WTC11 (cell line): ENCODE measurements around the gene KIAA0753. TPM values are rescaled to one million over a fixed set of nuclear protein-coding genes. Genes with fewer than 3 reads are reported as not detected.

Source experiments
- ATAC-seq: fragments of 200-7000 bp; cut with Tn5 transposase; 2 replicates; pipeline ENCODE4 v1.10.0; 2021; ENCODE audit warnings: mild to moderate bottlenecking, moderate library complexity
- CTCF ChIA-PET: fragments of 300-600 bp; sonication (Branson Sonifier 250); formaldehyde crosslinking; loops from one replicate; lab custom pipeline; 2021; ENCODE audit warnings: antibody characterized with exemption; lab: Charles Lee
- POLR2A ChIA-PET: fragments of 350-600 bp; sonication (Branson Sonifier 250); formaldehyde crosslinking; loops from one replicate; lab custom pipeline; 2021; ENCODE audit warnings: antibody characterized with exemption; lab: Charles Lee
- DNase-seq: peaks from one replicate; pipeline ENCODE4 v3.0.0; 2021; ENCODE audit warnings: low spot score
- H3K27ac Mint-ChIP-seq: 2 replicates; pipeline ENCODE4 v1.8.0; 2021; ENCODE audit warnings: mixed read lengths
- H3K27me3 Mint-ChIP-seq: 2 replicates; pipeline ENCODE4 v1.8.0; 2021; ENCODE audit warnings: low read depth, mild to moderate bottlenecking, moderate library complexity, mixed read lengths
- H3K36me3 Mint-ChIP-seq: 2 replicates; pipeline ENCODE4 v1.8.0; 2021; ENCODE audit warnings: mixed read lengths
- H3K4me1 Mint-ChIP-seq: 2 replicates; pipeline ENCODE4 v1.8.0; 2022; ENCODE audit warnings: mixed read lengths
- H3K4me3 Mint-ChIP-seq: 2 replicates; pipeline ENCODE4 v1.8.0; 2021; ENCODE audit warnings: mild to moderate bottlenecking, moderate library complexity, mixed read lengths
- H3K9me3 Mint-ChIP-seq: 2 replicates; pipeline ENCODE4 v1.8.0; 2021; ENCODE audit warnings: mixed read lengths
- AFF4 ChIP-seq: sonication (generic); formaldehyde crosslinking; IDR thresholded peaks from 2 replicates; pipeline ENCODE4 v1.8.1; 2023; ENCODE audit warnings: mild to moderate bottlenecking, missing genetic modification reagents, borderline replicate concordance
- ATF3 ChIP-seq: sonication (generic); formaldehyde crosslinking; conservative IDR thresholded peaks from 2 replicates; pipeline ENCODE4 v1.8.1; 2022; ENCODE audit warnings: mild to moderate bottlenecking, missing genetic modification reagents
- ATF6 ChIP-seq: sonication (generic); formaldehyde crosslinking; IDR thresholded peaks from 2 replicates; pipeline ENCODE4 v1.8.1; 2023; ENCODE audit warnings: mild to moderate bottlenecking, missing genetic modification reagents
- E2F5 ChIP-seq: sonication (generic); formaldehyde crosslinking; IDR thresholded peaks from 2 replicates; pipeline ENCODE4 v1.8.1; 2022; ENCODE audit warnings: mild to moderate bottlenecking, moderate library complexity, missing genetic modification reagents
- ESRRA ChIP-seq: sonication (generic); formaldehyde crosslinking; IDR thresholded peaks from 2 replicates; pipeline ENCODE4 v1.8.1; 2022; ENCODE audit warnings: mild to moderate bottlenecking, missing genetic modification reagents, borderline replicate concordance
- ETV6 ChIP-seq: sonication (generic); formaldehyde crosslinking; IDR thresholded peaks from 2 replicates; pipeline ENCODE4 v1.8.1; 2022; ENCODE audit warnings: mild to moderate bottlenecking, missing genetic modification reagents
- GABPB1 ChIP-seq: sonication (generic); formaldehyde crosslinking; IDR thresholded peaks from 2 replicates; pipeline ENCODE4 v1.8.1; 2023; ENCODE audit warnings: mild to moderate bottlenecking, missing genetic modification reagents
- GTF2I ChIP-seq: fragments of 250-450 bp; sonication (Bioruptor Pico); conservative IDR thresholded peaks from 2 replicates; pipeline ENCODE4 v1.4.0; 2021; ENCODE audit warnings: mild to moderate bottlenecking
- HMGXB4 ChIP-seq: sonication (generic); formaldehyde crosslinking; IDR thresholded peaks from 2 replicates; pipeline ENCODE4 v1.8.1; 2023; ENCODE audit warnings: mild to moderate bottlenecking, moderate library complexity, missing genetic modification reagents
- IRF1 ChIP-seq: sonication (generic); formaldehyde crosslinking; IDR thresholded peaks from 2 replicates; pipeline ENCODE4 v1.8.0; 2023; ENCODE audit warnings: missing genetic modification reagents
- MYBL2 ChIP-seq: sonication (generic); formaldehyde crosslinking; IDR thresholded peaks from 2 replicates; pipeline ENCODE4 v1.8.1; 2023; ENCODE audit warnings: mild to moderate bottlenecking, moderate library complexity, missing genetic modification reagents
- NFYB ChIP-seq: sonication (generic); formaldehyde crosslinking; conservative IDR thresholded peaks from 2 replicates; pipeline ENCODE4 v1.8.0; 2022; ENCODE audit warnings: low read depth, missing genetic modification reagents
- NR1H2 ChIP-seq: sonication (generic); formaldehyde crosslinking; IDR thresholded peaks from 2 replicates; pipeline ENCODE4 v1.9.0; 2021; ENCODE audit warnings: mild to moderate bottlenecking, moderate library complexity, missing genetic modification reagents
- SMAD4 ChIP-seq: sonication (generic); formaldehyde crosslinking; IDR thresholded peaks from 2 replicates; pipeline ENCODE4 v1.8.0; 2022; ENCODE audit warnings: mild to moderate bottlenecking, missing genetic modification reagents
- ZBTB21 ChIP-seq: sonication (generic); formaldehyde crosslinking; IDR thresholded peaks from 2 replicates; pipeline ENCODE4 v1.8.1; 2023; ENCODE audit warnings: mild to moderate bottlenecking, missing genetic modification reagents, borderline replicate concordance
- ZNF317 ChIP-seq: sonication (generic); formaldehyde crosslinking; IDR thresholded peaks from 2 replicates; pipeline ENCODE4 v1.8.1; 2023; ENCODE audit warnings: low read depth, mild to moderate bottlenecking, moderate library complexity, missing genetic modification reagents, borderline replicate concordance
- ZNF423 ChIP-seq: fragments of 250-450 bp; sonication (Bioruptor Pico); IDR thresholded peaks from 2 replicates; pipeline ENCODE4 v2.1.2; 2022; ENCODE audit warnings: mild to moderate bottlenecking, moderate library complexity
- ZNF425 ChIP-seq: fragments of 250-450 bp; sonication (Bioruptor Pico); conservative IDR thresholded peaks from 2 replicates; pipeline ENCODE4 v1.9.0; 2021; ENCODE audit warnings: mild to moderate bottlenecking
- ZNF532 ChIP-seq: fragments of 250-450 bp; sonication (Bioruptor Pico); IDR thresholded peaks from 2 replicates; pipeline ENCODE4 v1.9.0; 2021; ENCODE audit warnings: mild to moderate bottlenecking, borderline replicate concordance
- total RNA-seq: library from RNA; stranded (reverse); gene quantifications from 3 replicates; pipeline ENCODE4 v1.2.3, GENCODE V29; 2021

Gene KIAA0753
- total RNA-seq, 1 experiment from 2014 or later = 22.8 TPM

GRCh38 chr17:6603744-6604325 lies 36.7 kb downstream of the KIAA0753 start:
- H3K36me3 Mint-ChIP-seq = peaks cover 35% of the 10 kb centered on the region
- DNase-seq = no peak
- no peaks in the 10 kb centered on the region for H3K9me3 Mint-ChIP-seq
- ChIA-PET CTCF (no interaction called here), POLR2A (no interaction called here)
- no peaks in the 10 kb centered on the region for H3K4me1 Mint-ChIP-seq
- TF ChIP-seq E2F5 (no peak), SMAD4 (CRISPR knock-in tag) (no peak), HMGXB4 (CRISPR knock-in tag) (no peak), ESRRA (CRISPR knock-in tag) (no peak), AFF4 (no peak), NFYB (CRISPR knock-in tag) (no peak), GABPB1 (CRISPR knock-in tag) (no peak), IRF1 (CRISPR knock-in tag) (no peak), NR1H2 (CRISPR knock-in tag) (no peak), ATF6 (CRISPR knock-in tag) (no peak), GTF2I (CRISPR knock-in tag) (no peak), ZNF532 (CRISPR knock-in tag) (no peak), ZBTB21 (CRISPR knock-in tag) (no peak), MYBL2 (CRISPR knock-in tag) (no peak), ZNF423 (no peak), ETV6 (CRISPR knock-in tag) (no peak), ZNF425 (CRISPR knock-in tag) (no peak), ZNF317 (CRISPR knock-in tag) (no peak), ATF3 (no peak)
- no peaks in the 10 kb centered on the region for H3K27me3 Mint-ChIP-seq
- H3K27ac Mint-ChIP-seq = no peak overlapping the region
- ATAC-seq = no peak
- H3K4me3 Mint-ChIP-seq = no peak overlapping the region
